Esophagus muscularis mucosa (tissue), 4 donors: ENCODE results near the gene PIK3C2A. TPM values are rescaled to one million over a fixed set of nuclear protein-coding genes. Genes with fewer than 3 reads are reported as not detected.

ENCODE experiments used
- DNase-seq: peaks from one replicate; pipeline ENCODE4 v3.0.0-alpha.2; 2017; ENCODE audit errors: extremely low spot score
- H3K27ac ChIP-seq, 4 donors: fragments of 200-600 bp; sonication (generic); replicated peaks in 1 of 4; 1 replicate in 3 of 4; 2 replicates in 1 of 4; pipeline ENCODE4 v1.5.1; 2016 to 2019; ENCODE audit warnings: mild to moderate bottlenecking in 1 of 4
- H3K27me3 ChIP-seq, 4 donors: fragments of 200-600 bp; sonication (generic); one replicate each; pipeline versions ENCODE4 v1.5.1 to v1.6.0; 2016 to 2019
- H3K36me3 ChIP-seq, 4 donors: fragments of 200-600 bp; sonication (generic); one replicate each; pipeline ENCODE4 v1.5.1; 2016 to 2019
- H3K4me1 ChIP-seq, 4 donors: fragments of 200-600 bp; sonication (generic); one replicate each; pipeline ENCODE4 v1.5.1; 2016 to 2019
- H3K4me3 ChIP-seq, 4 donors: fragments of 200-600 bp; sonication (generic); 1 replicate in 2 of 4; 2 replicates in 2 of 4; pipeline ENCODE4 v1.5.1; 2016 to 2019; ENCODE audit warnings: mild to moderate bottlenecking in 4 of 4, moderate library complexity in 1 of 4
- H3K9me3 ChIP-seq, 4 donors: fragments of 200-600 bp; sonication (generic); 1 replicate in 3 of 4; 2 replicates in 1 of 4; pipeline ENCODE4 v1.5.1; 2016 to 2019
- EP300 ChIP-seq: sonication (generic); formaldehyde crosslinking; IDR thresholded peaks from one replicate; pipeline ENCODE4 v1.6.1; 2017; ENCODE audit warnings: antibody characterized with exemption
- POLR2A ChIP-seq: fragments of 450-650 bp; IDR thresholded peaks from one replicate; pipeline ENCODE4 v1.6.1; 2017; ENCODE audit warnings: antibody characterized with exemption, moderate library complexity, mild to moderate bottlenecking, low read depth
- POLR2AphosphoS5 ChIP-seq, 2 donors: sonication (generic); formaldehyde crosslinking; IDR thresholded peaks; one replicate each; pipeline ENCODE4 v1.6.1; 2017; ENCODE audit warnings: antibody characterized with exemption in 2 of 2
- WGBS: methylation state at CpG from one replicate; pipeline ENCODE4 v1.1.5; 2018; 5-methylcytosine and 5-hydroxymethylcytosine counted together
- intact Hi-C: fragments of 100-400 bp; cut with DNase I; formaldehyde crosslinking; loops from one replicate; pipeline ENCODE4 v1.15.1; 2023
- total RNA-seq, 4 donors: library from RNA; depleted of rRNA; stranded (reverse); fragments of >200 nt; gene quantifications; one replicate each; pipeline versions ENCODE4 v1.1.0 to v1.2.1, GENCODE V29; 2016
- TF ChIP-seq, protein P1 (sequence below), 3 experiments: fragments of 200-600 bp in 2 of 3; fragments of 450-650 bp in 1 of 3; sonication (generic) in 2 of 3; IDR thresholded peaks; one replicate each; pipeline ENCODE4 v1.5.1; 2017 to 2019; ENCODE audit warnings: antibody characterized with exemption in 3 of 3, mild to moderate bottlenecking in 2 of 3, moderate library complexity in 1 of 3

Gene PIK3C2A
- total RNA-seq, 4 donors from 2014 or later, result 62.1 to 85.3 (median 72.7) TPM

DNA sequence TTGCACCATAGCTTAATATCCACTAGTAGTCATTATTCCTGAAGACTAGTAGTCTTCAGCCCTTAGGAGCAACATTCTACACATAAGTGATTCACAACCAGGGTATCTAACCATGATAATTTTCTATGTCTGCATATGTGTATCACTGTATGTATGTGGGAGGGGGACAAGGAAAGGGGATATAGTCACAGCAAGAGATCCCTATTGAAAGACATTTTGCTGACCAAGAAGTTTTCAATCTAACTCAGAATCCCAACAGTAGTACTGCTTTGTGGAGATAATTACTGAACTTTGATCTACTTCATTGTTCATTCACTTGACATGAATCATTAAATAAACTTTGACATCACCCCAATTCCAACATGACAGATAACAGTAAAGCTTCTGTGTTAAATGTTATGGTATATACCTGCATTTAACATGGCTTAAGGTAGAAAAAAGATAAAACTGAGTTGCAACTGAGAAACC lies 10.3 kb downstream of the PIK3C2A start:
- Histone ChIP-seq H3K4me1 (peaks cover 0 to 6% (median 0%) of the 10 kb centered on the region in 4 donors), H3K9me3 (no peaks in the 10 kb centered on the region), H3K27ac (no peak overlapping the region), H3K36me3 (peaks cover 4 to 28% (median 18%) of the 10 kb centered on the region in 4 donors), H3K27me3 (no peaks in the 10 kb centered on the region), H3K4me3 (no peak overlapping the region)
- TF ChIP-seq, protein P1, sequence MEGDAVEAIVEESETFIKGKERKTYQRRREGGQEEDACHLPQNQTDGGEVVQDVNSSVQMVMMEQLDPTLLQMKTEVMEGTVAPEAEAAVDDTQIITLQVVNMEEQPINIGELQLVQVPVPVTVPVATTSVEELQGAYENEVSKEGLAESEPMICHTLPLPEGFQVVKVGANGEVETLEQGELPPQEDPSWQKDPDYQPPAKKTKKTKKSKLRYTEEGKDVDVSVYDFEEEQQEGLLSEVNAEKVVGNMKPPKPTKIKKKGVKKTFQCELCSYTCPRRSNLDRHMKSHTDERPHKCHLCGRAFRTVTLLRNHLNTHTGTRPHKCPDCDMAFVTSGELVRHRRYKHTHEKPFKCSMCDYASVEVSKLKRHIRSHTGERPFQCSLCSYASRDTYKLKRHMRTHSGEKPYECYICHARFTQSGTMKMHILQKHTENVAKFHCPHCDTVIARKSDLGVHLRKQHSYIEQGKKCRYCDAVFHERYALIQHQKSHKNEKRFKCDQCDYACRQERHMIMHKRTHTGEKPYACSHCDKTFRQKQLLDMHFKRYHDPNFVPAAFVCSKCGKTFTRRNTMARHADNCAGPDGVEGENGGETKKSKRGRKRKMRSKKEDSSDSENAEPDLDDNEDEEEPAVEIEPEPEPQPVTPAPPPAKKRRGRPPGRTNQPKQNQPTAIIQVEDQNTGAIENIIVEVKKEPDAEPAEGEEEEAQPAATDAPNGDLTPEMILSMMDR (IDR thresholded peaks at IDR 0.05), result no peak
- TF ChIP-seq POLR2AphosphoS5 (IDR thresholded peaks at IDR 0.05) (no peak), POLR2A (no peak), EP300 (no peak)
- intact Hi-C loops, result no loop called here
- no peak for DNase-seq

DNA sequence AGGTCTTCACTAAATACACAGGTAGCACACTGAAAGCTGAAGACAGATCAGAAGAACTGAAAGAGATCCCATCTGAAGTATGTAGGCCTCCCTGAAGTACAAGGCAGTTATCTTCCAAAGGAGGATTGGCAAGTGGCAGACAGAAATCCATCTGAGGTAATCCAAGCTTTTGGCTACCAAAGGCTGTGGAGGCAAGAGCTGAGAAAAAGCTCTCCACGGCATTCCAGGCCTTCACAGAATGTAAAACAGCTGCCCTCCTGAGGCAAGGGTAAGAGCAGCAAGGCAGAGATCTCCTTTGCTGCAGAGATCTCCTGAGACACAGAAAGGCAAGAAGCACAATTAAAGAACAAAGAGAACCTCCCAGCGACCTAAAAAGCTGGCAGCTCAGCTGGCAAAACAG lies 19.1 kb downstream of the PIK3C2A start:
- H3K4me3 ChIP-seq, result no peak overlapping the region

DNA sequence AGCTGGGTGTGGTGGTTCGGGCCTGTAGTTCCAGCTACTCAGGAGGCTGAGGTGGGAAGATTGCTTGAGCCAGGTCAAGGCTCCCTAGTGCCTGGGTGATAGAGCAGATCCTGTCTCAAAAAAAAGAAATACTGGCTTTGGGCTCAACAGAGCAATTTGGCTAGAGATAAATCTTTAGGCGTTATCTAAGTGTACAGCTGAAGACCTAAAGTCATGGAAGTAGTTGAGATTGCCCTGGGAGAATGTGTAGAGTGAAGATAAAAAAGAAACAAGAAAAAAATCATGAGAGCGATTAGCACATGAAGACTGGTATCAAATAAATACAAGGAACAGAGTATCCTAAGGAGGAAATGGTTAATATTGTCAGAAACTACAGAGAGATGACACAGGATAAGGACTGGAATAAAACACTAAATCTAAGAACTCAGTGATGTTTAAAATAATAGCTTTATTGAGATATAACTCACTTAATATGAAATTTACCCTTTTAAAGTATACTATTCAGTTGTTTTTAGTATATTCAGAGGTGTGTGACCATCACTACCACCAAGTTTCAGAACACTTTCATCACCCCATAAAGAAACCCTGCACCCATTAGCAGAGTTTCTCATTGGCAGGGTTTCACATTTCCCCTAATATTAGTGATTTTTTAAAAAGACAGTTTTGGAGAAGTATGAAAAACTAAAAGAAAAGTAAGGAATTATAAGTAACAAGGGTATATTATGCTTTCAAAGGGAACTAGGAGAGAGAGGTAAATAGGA lies 20.7 kb downstream of the PIK3C2A start:
- WGBS, result 95% methylated on average over 3 of the region's 3 CpGs

More for the DNA sequence above, 19.1 kb downstream of the PIK3C2A start:
- no peak for DNase-seq
- Histone ChIP-seq H3K27me3 (no peaks in the 10 kb centered on the region), H3K4me1 (peaks cover 0 to 7% (median 3%) of the 10 kb centered on the region in 4 donors), H3K36me3 (peaks cover 0 to 44% (median 23%) of the 10 kb centered on the region in 4 donors), H3K27ac (no peak overlapping the region), H3K9me3 (no peaks in the 10 kb centered on the region)
- TF ChIP-seq POLR2A (no peak), POLR2AphosphoS5 (IDR thresholded peaks at IDR 0.05) (no peak), EP300 (no peak)
- TF ChIP-seq, protein P1 (IDR thresholded peaks at IDR 0.05), result no peak
- intact Hi-C loops, result no loop called here
- WGBS, result 65% methylated on average over 2 of the region's 2 CpGs

GRCh38 chr11:17185938-17186337 lies 21.8 kb downstream of the PIK3C2A start:
- Histone ChIP-seq H3K27me3 (no peaks in the 10 kb centered on the region), H3K9me3 (no peaks in the 10 kb centered on the region), H3K4me3 (no peak overlapping the region), H3K36me3 (peaks cover 0 to 38% (median 21%) of the 10 kb centered on the region in 4 donors), H3K4me1 (peaks cover 0 to 7% (median 3%) of the 10 kb centered on the region in 4 donors), H3K27ac (no peak overlapping the region)
- WGBS, result 96% methylated on average over 2 of the region's 2 CpGs
- no peak for DNase-seq
- intact Hi-C loops, result no loop called here
- no peak for TF ChIP-seq POLR2A
- TF ChIP-seq, protein P1 (IDR thresholded peaks at IDR 0.05), result no peak
- no peak for TF ChIP-seq POLR2AphosphoS5 (IDR thresholded peaks at IDR 0.05)
- no peak for TF ChIP-seq EP300

More for the DNA sequence above, 20.7 kb downstream of the PIK3C2A start:
- intact Hi-C loops, result no loop called here
- DNase-seq, result no peak
- Histone ChIP-seq H3K9me3 (no peaks in the 10 kb centered on the region), H3K36me3 (peaks cover 0 to 45% (median 24%) of the 10 kb centered on the region in 4 donors), H3K4me3 (no peak overlapping the region), H3K4me1 (peaks cover 0 to 7% (median 3%) of the 10 kb centered on the region in 4 donors), H3K27me3 (no peaks in the 10 kb centered on the region), H3K27ac (no peak overlapping the region)
- TF ChIP-seq, protein P1 (IDR thresholded peaks at IDR 0.05), result no peak
- TF ChIP-seq POLR2AphosphoS5 (IDR thresholded peaks at IDR 0.05), result no peak
- no peak for TF ChIP-seq POLR2A
- no peak for TF ChIP-seq EP300
